Stimulated activated CD8-positive, alpha-beta memory T cell treated with anti-CD3 and anti-CD28 coated beads, Interleukin-2, amount 100 ng/mL, for 1 hour (primary cell): ENCODE data around the gene USP36.
A peak's percentile ranks its signal among the peaks of the same experiment; 100 is the strongest.
"Not testable (repeated sequence)": the region's sequence is repeated elsewhere in the genome, so short reads cannot be mapped to it uniquely, and the experiment has no call there.

Experiments
- DNase-seq, 2 donors: peaks; one replicate each; pipeline ENCODE4 v3.0.0-alpha.2; 2020; ENCODE audit warnings: low read depth in 2 of 2

Gene USP36

GRCh38 chr17:78872486-78872885 is 31.9 kb upstream of the USP36 start:
- no peak for DNase-seq

GRCh38 chr17:78870621-78871020 is 30.0 kb upstream of the USP36 start:
- DNase-seq = no peak

GRCh38 chr17:78868391-78868790 is 27.8 kb upstream of the USP36 start:
- DNase-seq = no peak

GRCh38 chr17:78867046-78867445 is 26.4 kb upstream of the USP36 start:
- DNase-seq = not testable (repeated sequence)

DNA sequence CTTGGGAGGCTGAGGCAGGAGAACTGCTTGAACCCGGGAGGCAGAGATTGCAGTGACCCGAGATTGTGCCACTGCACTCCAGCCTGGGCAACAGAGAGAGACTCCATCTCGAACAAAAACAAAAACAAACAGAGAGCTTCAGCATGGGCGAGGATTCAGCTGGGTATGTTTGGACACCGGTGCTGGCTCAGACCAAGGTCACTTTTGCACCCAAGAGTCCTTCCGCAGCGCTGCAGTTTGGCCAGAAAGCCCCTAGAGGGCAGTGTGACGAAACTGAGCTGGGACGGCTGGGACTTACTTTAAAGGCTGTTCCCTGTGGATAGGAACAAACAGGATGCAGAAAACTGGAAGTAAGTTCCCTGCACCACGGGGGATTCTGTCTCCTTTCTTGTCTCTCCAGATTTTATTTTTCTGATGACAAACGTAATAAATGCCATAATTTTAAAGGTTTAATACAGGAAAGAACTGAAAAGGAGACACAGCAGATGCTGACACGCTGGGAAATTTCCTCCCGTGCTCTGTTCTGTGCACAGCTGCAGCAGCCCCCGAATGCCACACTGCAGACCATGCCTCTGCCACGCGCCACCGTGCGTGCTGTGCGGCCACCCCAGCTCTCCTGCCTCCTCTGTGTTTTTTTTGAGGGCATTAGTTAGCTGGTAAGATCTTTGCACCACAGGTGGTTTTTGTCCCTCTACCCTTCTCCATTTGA is 25.2 kb upstream of the USP36 start:
- peak; percentile 28 to 48 for DNase-seq

- no peak for DNase-seq
These were observed 23.5 kb upstream of the USP36 start for GRCh38 chr17:78864117-78864516.

DNA sequence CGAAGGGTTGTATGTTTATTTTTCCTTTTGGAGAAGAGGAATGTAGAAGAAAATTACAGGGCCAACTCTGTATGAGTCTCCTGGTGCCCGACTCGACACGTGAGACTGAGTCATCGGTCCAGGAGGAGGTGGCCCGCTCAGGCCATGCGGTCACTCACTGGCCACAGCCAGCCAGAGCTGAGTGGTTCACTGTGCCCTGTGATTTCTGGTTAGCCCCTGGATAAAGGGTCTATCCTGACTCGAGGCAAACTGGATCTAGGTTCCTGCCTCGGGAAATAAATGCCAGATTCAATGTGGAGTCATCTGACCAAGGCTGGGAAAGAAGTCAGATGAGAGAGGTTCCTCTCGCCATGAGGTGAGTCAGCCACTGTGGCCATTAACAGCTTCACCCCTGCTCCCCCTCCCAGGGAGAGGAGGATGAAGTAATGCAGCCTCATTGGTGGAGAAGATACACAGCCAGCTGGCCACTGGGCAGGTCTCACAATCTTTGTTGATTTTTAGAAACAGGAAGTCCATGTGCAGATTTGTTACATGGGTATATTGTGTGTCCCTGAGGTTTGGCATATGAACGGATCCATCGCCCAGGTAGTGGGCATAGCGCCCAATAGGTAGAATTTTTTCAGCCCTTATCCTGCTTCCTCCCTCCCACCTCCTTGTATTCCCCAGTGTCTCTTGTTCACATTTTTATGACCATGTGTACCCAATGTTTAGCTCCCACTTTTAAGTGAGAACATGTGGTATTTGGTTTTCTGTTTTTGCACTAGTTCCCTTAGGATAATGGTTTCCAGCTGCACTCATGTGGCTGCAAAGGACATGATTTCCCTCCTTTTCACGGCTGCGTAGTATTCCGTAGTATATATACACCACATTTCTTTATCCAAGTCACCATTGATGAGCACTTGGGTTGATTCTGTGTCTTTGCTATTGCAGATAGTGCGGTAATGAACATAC is 21.7 kb upstream of the USP36 start:
- no peak for DNase-seq

DNA sequence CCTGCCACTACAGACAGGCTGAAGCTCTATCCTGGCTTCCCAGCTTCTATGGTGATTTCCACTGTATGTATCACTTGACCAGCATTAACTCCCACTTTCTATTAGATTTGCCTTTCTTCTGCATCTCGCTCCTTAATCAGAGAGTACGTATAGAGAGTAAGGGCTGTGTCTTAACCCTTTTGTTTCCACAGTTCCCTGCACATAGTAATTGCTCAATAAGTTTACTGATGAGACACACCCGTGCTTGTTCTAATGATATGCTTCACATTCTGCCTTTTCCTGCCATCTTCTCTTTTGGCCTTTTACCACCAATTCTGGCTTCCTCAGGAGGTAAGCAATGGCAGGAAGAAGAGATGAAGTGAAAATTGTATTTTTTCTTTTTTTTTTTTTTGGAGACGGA is 20.6 kb upstream of the USP36 start:
- no peak for DNase-seq

GRCh38 chr17:78859051-78859450 is 18.4 kb upstream of the USP36 start:
- DNase-seq = no peak

DNA sequence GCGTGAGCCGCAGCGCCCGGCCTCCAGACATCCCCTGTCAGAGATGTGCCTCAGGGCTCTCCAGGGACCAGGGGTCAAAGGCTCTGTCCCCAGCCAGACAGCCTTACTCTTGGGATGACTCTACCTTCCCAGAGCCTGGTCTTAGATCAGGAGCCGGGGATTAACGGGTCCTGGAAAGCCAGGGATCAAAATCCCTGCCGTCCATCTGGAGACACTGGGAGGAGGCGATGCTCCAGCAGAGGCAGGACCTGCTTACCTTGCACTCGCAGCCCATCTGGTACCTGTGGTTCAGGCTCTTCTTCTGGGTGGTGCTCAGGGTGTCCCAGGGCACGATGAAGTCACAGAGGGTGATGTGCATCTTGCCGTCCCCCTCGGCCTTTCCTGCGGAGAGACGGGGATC is 16.7 kb upstream of the USP36 start:
- no peak for DNase-seq

- DNase-seq = no peak
These were observed 15.0 kb upstream of the USP36 start for GRCh38 chr17:78855561-78856165.

DNA sequence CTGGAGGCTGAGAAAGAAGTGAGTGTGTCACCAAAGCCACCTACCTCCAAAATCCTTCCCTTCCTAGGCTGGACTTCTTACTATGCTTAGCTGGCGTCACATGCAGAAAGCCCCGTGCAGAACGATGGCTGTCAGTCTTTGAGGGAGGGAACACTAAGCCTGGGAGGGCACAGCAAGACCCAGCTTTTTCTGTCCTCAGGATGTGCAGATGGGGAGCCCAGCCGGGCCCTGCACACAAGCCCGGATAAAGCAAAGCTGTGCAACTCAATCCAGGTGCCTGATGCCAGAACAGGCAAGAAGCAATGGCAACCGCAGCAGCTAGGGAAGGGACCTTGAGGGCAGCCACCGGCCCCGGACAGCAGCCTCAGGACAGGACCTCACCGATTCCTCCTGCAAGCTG is 13.9 kb upstream of the USP36 start:
- DNase-seq = no peak

GRCh38 chr17:78853926-78854394 is 13.3 kb upstream of the USP36 start:
- DNase-seq = no peak

DNA sequence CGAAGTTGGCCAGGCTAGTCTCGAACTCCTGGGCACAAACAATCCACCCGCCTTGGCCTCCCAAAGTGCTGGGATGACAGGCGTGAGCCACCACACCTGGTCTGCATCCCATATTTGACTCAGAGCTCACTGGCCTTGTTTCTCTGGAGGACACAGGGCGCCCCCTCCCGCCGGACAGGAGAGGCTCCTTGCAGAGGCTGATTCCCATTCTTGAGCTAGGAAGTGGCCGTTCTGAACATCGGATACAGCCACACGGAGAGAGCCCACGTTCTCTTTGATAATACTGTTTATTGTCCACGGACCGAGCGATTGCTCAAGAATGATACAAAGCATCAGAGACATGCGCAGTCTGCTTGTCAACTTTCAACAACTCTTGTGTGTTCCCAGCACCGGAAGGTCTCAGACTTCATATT is 12.1 kb upstream of the USP36 start:
- no peak for DNase-seq

GRCh38 chr17:78849026-78849425 is 8.4 kb upstream of the USP36 start:
- DNase-seq = no peak

- no peak for DNase-seq
These were observed 6.4 kb upstream of the USP36 start for GRCh38 chr17:78847052-78847451.

- DNase-seq = no peak
These were observed 3.8 kb upstream of the USP36 start for GRCh38 chr17:78844301-78845005.

DNA sequence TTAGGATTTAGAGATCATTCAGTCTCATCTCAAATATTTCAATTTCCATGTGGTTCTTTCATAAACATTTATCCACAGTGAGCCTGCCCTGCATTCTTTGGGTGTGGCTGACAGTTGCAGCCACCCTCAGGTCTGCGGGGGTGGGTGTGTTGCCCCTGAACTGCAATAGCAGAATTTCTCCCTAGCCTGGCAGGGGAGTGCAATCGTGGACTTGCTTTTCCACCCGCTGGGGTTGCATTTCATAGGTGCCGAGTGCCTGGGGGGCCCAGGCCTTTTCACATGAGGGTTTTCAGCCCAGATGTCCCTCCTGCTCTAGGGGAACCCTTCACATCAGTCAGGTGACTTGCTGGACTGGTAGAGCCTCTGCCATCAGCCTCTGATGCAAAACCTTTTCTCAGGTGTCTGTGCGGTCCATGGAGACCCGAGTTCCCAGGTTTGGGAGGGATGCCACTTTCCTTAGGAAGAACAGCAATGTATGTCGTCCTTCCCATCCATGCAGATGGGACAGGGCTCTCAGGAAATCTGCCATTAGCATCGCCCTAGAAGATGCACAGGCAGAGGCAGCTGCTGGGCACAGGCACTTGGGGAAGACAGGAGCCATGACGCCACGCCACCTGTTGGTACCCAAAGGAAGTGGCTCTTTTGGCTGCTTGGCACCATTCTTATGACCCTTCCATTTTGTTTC is 2.4 kb upstream of the USP36 start:
- DNase-seq = peak; percentile 20 to 28

GRCh38 chr17:78840530-78840779 is 159 bp downstream of the USP36 start:
- no peak for DNase-seq

DNA sequence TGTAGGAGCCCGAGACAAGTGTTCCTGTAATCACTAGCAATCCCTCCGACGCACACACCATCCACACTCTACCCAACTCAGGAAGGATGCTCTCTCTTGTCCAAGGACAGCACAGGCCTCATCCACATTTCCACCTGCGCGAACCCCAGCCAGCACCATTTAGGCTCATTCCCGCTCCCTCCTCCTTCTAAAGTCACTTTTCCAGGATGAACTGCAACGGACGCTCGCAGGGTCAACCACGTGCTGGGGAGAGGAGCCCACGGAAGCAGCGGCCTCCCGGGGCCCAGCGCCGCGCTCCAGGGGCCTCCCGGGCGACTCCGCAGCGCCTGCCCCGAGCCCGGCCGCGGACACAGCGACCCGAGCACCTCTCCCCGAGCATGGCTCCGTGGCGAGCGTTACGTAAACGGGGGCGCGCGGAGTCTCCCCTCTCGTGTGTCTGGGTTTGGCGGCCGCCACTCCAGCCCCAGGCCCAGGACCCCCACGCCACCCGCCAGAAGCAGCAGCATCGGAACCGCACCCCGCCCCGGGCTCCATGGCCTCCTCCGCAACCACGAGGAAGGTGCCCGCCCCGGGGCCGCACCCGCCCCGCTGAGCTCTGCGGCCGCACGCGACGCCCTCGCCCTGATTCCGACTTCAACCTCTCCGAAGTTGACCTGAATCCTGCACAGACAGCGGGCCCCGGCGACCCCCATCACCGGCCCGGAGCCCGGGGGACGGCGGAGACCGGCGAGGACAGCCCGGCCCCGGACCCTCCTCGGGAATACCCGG is 668 bp downstream of the USP36 start:
- DNase-seq = peak in 1 of 2 donors; percentile 7
